HepG2 (cell line): ENCODE results near the gene PPP1R12C.

Source experiments
- ARNT ChIP-seq: fragments of 450-650 bp; IDR thresholded peaks from 2 replicates; pipeline ENCODE4 v1.6.1; 2017
- BRCA1 ChIP-seq: sonication (generic); formaldehyde crosslinking; IDR thresholded peaks from 2 replicates; pipeline ENCODE4 v1.4.0; 2020; ENCODE audit warnings: missing genetic modification reagents
- NFE2L1 ChIP-seq: sonication (generic); formaldehyde crosslinking; IDR thresholded peaks from 2 replicates; pipeline ENCODE4 v1.4.0; 2020; ENCODE audit warnings: missing genetic modification reagents, mild to moderate bottlenecking, borderline replicate concordance
- SRF ChIP-seq: IDR thresholded peaks from 2 replicates; pipeline ENCODE4 v1.6.1; 2011; ENCODE audit warnings: mild to moderate bottlenecking, low read depth, low read length, moderate library complexity
- SRY ChIP-seq: sonication (generic); formaldehyde crosslinking; IDR thresholded peaks from 2 replicates; pipeline ENCODE4 v1.8.0; 2022; ENCODE audit warnings: mild to moderate bottlenecking, missing genetic modification reagents
- TAF1 ChIP-seq: sonication (generic); formaldehyde crosslinking; IDR thresholded peaks from 2 replicates; pipeline ENCODE4 v1.4.0; 2020; ENCODE audit warnings: missing genetic modification reagents
- ZFP36L2 ChIP-seq: sonication (generic); formaldehyde crosslinking; IDR thresholded peaks from 2 replicates; pipeline ENCODE4 v1.4.0; 2020; ENCODE audit warnings: missing genetic modification reagents
- ZNF10 ChIP-seq: sonication (generic); formaldehyde crosslinking; IDR thresholded peaks from 2 replicates; pipeline ENCODE4 v1.4.0; 2020; ENCODE audit warnings: mild to moderate bottlenecking, low read depth, missing genetic modification reagents, borderline replicate concordance
- TF ChIP-seq, protein P1 (sequence below): sonication (generic); formaldehyde crosslinking; IDR thresholded peaks from 2 replicates; pipeline ENCODE4 v1.5.0; 2020; ENCODE audit warnings: missing genetic modification reagents
- TF ChIP-seq, protein P2 (sequence below): sonication (generic); formaldehyde crosslinking; IDR thresholded peaks from 2 replicates; pipeline ENCODE4 v1.5.0; 2020; ENCODE audit warnings: mild to moderate bottlenecking, missing genetic modification reagents, moderate library complexity
- TF ChIP-seq, protein P3 (sequence below): sonication (generic); formaldehyde crosslinking; IDR thresholded peaks from 2 replicates; pipeline ENCODE4 v1.4.0; 2020; ENCODE audit warnings: missing genetic modification reagents
- TF ChIP-seq, protein P4 (sequence below): sonication (generic); formaldehyde crosslinking; IDR thresholded peaks from 2 replicates; pipeline ENCODE4 v1.8.0; 2022; ENCODE audit warnings: missing genetic modification reagents, mild to moderate bottlenecking, borderline replicate concordance

- TF ChIP-seq, protein P1, sequence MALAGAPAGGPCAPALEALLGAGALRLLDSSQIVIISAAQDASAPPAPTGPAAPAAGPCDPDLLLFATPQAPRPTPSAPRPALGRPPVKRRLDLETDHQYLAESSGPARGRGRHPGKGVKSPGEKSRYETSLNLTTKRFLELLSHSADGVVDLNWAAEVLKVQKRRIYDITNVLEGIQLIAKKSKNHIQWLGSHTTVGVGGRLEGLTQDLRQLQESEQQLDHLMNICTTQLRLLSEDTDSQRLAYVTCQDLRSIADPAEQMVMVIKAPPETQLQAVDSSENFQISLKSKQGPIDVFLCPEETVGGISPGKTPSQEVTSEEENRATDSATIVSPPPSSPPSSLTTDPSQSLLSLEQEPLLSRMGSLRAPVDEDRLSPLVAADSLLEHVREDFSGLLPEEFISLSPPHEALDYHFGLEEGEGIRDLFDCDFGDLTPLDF (CRISPR knock-in tag), result no peak
- TF ChIP-seq, protein P2, sequence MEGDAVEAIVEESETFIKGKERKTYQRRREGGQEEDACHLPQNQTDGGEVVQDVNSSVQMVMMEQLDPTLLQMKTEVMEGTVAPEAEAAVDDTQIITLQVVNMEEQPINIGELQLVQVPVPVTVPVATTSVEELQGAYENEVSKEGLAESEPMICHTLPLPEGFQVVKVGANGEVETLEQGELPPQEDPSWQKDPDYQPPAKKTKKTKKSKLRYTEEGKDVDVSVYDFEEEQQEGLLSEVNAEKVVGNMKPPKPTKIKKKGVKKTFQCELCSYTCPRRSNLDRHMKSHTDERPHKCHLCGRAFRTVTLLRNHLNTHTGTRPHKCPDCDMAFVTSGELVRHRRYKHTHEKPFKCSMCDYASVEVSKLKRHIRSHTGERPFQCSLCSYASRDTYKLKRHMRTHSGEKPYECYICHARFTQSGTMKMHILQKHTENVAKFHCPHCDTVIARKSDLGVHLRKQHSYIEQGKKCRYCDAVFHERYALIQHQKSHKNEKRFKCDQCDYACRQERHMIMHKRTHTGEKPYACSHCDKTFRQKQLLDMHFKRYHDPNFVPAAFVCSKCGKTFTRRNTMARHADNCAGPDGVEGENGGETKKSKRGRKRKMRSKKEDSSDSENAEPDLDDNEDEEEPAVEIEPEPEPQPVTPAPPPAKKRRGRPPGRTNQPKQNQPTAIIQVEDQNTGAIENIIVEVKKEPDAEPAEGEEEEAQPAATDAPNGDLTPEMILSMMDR (CRISPR knock-in tag), result no peak
- TF ChIP-seq ZNF10 (no peak), BRCA1 (CRISPR knock-in tag) (no peak), ZFP36L2 (no peak), NFE2L1 (no peak), SRF (no peak), SRY (CRISPR knock-in tag) (no peak), TAF1 (no peak), ARNT (no peak)
- TF ChIP-seq, protein P3, sequence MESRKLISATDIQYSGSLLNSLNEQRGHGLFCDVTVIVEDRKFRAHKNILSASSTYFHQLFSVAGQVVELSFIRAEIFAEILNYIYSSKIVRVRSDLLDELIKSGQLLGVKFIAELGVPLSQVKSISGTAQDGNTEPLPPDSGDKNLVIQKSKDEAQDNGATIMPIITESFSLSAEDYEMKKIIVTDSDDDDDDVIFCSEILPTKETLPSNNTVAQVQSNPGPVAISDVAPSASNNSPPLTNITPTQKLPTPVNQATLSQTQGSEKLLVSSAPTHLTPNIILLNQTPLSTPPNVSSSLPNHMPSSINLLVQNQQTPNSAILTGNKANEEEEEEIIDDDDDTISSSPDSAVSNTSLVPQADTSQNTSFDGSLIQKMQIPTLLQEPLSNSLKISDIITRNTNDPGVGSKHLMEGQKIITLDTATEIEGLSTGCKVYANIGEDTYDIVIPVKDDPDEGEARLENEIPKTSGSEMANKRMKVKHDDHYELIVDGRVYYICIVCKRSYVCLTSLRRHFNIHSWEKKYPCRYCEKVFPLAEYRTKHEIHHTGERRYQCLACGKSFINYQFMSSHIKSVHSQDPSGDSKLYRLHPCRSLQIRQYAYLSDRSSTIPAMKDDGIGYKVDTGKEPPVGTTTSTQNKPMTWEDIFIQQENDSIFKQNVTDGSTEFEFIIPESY, result no peak
- TF ChIP-seq, protein P4, sequence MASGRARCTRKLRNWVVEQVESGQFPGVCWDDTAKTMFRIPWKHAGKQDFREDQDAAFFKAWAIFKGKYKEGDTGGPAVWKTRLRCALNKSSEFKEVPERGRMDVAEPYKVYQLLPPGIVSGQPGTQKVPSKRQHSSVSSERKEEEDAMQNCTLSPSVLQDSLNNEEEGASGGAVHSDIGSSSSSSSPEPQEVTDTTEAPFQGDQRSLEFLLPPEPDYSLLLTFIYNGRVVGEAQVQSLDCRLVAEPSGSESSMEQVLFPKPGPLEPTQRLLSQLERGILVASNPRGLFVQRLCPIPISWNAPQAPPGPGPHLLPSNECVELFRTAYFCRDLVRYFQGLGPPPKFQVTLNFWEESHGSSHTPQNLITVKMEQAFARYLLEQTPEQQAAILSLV (CRISPR knock-in tag), result no peak
Measured at GRCh38 chr19:55084416-55084815, 33.0 kb downstream of the PPP1R12C start.
